Fibroblast of skin of left biceps (primary cell): ENCODE measurements around the gene LTA4H.

Experiments
- DNase-seq, 2 experiments: peaks; one replicate each; pipeline ENCODE4 v3.0.0-alpha.2; 2013; ENCODE audit warnings: low read depth in 2 of 2

The LTA4H gene

DNA sequence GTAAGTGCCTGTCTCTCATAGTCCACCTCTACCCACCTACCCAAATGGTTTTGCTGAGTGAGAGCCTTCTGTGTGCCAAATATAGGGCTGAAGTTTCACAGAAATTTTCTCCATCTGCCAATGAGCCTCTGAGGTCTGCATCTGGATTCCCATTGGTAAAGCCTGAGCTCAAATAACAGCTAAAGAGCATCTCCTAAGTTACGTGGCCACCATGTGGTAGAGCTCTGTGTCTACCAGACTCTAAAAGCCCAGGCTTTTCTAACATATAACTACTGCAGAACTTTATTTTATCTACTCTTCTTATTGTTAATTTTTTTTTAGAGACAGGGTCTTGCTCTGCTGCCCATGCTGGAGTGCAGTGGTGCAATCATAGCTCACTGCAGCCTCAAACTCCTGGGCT lies 76.3 kb downstream of the LTA4H start:
- no peak for DNase-seq

DNA sequence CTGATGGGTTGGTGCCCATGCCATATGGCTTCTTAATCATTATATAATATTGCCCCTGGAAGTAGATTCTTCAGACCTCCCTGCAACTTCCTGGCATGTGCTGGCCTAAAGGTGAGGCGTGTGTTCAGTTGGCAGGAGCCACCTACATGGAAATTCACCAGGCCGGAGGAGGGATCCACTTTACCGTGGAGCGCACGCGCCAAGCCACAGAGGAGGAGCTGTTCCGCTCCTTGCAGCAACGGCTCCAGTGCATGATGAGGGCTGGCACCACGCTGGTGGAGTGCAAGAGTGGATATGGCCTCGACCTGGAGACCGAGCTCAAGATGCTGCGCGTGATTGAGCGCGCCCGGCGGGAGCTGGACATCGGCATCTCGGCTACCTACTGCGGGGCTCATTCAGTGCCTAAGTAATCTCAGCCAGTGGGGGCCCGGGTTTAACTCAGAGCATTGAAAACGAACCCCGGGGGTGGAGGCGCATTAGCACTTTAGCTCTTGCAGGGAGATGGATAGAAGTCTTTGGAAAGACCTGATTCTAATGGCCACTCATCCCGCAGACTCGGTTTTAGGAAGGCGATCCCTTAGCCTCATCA lies 78.7 kb downstream of the LTA4H start:
- DNase-seq, result no peak

DNA sequence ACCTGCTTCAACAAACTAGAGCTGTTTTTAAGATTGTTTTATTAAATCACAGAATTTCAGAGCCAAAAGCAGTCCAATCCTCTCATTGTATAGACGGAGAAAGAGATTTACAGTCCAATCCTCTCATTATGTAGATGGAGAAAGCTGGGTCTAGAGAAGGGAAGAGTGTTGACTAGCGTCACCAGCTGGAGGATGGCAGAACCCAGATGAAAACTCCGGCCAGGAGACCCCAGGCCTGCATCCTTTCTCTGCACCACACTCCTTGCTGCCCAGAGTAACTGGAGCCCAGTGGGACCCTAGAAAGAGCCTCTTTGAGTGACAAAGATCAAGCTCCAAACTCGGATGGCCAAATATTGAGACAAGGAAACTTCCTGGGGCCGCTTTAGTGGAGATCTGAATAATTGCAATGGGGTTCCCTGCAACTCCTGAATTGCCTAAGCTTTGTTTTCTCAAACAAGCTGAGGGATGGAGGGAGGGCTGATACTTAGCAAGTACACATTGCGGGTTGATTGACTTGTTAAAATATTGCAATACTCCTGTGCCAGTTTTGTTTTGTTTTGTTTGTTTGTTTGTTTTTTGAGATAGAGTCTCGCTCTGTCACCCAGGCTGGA lies 79.7 kb downstream of the LTA4H start:
- no peak for DNase-seq

DNA sequence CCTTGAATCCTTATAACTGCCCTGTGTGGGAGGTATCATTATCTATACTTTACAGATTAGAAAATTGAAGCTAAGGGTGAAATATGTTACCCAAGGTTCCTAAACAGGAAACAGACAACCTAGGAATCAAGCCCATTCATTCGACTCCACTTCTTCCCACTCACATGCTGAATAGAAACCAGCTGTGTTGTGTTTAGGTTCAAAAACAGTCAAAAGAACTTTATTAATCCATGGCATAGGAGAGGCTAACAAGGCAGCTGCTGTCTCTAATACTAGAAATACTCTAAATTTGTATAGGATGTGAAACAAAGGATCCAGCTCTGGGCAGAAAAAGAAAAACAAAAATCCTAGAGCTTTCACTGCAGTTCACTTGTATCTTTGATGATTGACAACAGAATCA lies 82.4 kb downstream of the LTA4H start:
- no peak for DNase-seq

DNA sequence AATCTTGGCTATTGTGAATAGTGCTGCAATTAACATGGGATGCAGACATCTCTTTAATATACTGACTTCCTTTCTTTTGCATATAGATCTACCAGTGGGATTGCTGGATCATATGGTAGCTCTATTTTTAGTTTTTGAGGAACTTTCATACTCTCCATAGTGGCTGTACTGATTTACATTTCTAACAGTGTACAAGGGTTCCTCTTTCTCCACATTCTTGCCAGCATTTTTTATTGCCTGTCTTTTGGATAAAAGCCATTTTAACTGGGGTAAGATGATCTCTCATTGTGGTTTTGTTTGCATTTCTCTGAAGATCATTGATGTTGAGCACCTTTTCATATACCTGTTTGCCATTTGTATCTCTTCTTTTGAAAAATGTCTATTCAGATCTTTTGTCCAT lies 83.9 kb downstream of the LTA4H start:
- DNase-seq, result no peak
